Regular cardiac myocyte (primary cell): Measurements from ENCODE around the gene KRT28. TPM values are rescaled to one million over a fixed set of nuclear protein-coding genes. Genes with fewer than 3 reads are reported as not detected.

Source experiments
- total RNA-seq: library from RNA; depleted of rRNA; stranded (reverse); fragments of >200 nt; gene quantifications from 2 replicates; pipeline ENCODE4 v1.2.3, GENCODE V29; 2014

KRT28 gene, protein sequence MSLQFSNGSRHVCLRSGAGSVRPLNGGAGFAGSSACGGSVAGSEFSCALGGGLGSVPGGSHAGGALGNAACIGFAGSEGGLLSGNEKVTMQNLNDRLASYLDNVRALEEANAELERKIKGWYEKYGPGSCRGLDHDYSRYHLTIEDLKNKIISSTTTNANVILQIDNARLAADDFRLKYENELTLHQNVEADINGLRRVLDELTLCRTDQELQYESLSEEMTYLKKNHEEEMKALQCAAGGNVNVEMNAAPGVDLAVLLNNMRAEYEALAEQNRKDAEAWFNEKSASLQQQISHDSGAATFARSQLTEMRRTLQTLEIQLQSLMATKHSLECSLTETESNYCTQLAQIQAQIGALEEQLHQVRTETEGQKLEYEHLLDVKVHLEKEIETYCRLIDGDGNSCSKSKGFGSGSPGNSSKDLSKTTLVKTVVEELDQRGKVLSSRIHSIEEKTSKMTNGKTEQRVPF
- total RNA-seq, result not detected in 2 replicates

DNA sequence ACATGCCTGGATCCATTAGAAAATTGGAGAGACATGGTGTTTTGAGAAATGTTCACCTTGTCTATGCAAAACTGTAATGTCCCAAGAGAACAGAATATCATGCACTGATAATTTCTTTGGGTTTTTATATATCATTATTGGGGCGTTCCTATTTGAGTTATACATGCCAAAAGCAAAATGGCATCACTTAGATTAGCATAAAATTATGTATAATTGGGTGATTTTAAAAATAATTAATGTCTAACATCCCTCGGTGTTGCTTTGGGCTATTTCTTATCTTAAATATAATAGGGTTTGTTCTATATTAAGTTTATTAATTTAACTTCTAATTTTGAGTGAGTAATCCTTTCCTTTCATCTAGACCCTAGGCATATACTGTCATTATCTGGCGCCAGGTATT, at the start of gene KRT28:
Gene KRT28 (minus strand): TSS at position 101 of the 400 bp plus-strand sequence. CDS start 66 bp downstream, at position 35.

DNA sequence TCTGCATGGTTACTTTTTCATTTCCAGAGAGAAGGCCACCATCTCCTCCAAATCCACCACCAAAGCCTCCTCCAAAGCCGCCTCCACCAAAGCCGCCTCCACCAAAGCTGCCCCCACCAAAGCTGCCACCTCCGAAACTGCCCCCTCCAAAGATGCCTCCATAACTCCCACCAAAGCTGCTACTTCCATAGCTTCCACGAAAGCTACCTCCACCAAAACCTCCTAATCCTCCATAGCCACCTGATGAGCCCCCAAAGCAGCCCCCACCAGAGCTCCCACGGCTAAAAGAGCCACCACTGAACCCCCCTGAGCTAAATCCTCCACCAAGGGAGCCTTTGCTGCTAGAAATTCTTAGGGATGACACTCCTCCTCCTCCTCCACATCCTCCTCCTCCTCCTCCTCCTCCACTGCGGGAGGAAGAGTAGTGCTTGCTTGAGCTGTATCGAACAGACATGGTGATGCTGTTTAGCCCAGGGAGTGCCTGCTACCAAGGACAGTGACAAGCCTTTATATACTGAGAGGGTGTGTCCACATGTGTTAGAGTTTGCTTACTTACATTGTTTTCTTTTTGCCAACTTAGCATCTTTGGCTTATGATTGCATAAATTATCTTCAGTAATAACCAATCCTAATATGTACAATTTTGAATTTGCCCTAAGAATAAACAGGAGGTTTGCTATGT, 22.5 kb upstream of the KRT28 start, which contains the start of gene KRT10:
Gene KRT10 (minus strand): TSS at position 483 of the 681 bp plus-strand sequence. CDS start 29 bp downstream, at position 454.

DNA sequence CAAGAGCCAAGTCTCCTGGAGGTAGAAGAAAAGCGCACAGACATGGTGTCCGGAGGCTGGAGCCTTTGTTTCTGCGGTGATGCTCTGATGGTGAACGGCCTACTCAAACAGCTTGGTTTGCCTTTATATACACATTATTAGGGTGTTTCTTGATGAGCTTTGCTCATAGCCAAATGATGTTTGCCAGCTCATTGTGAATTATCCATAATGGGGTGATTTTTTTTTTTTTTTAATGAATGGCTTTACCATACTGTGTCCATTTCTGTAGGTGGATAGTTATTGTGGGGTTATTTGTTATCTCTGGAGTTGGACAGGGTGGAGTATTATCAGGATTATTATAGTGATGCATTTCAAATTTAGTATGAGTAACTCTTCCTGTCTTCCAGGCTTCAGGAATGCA, 17.3 kb downstream of the KRT28 start, which contains the start of gene KRT27:
Gene KRT27 (minus strand): TSS at position 101 of the 400 bp plus-strand sequence. CDS start 57 bp downstream, at position 44.

DNA sequence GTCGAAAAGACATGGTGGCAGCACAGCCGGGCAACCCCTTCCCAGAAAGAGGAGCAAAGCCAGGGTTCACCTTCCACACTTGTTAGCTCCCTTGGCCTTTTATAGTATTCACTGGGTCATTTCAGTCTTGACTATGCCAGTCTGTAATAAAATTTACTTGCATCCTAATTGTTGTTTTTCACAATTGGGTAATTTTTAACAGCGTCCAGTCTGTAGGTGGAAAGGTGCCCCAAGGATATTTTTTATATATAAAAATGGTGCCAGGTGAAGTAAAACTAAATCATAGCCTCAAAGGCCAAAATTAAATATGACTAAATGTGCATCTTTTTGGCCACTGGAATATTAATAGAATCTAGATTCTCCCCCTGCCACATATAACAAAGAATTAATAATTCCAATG, 27.7 kb downstream of the KRT28 start, which contains the start of gene KRT26:
Gene KRT26 (minus strand): TSS at position 101 of the 400 bp plus-strand sequence. CDS start 88 bp downstream, at position 13.

DNA sequence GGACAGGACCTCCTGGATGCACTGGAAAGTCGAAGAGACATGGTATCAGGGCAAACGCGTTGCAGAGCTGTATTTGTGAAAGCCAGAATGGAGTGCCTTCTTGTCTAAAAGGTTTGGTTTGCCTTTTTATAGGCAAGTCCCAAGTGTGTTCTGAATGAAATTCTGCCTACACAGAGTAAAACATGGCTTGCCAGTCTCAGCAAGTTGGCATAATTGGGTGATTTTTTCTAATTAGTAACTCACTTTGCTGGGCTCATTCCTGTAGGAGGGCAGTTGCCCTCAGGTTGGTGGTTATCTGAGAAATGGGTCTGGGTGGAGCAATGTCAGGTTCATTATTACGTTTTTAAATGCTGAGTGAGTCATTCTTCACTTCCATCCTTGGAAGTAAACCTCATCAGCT, 44.5 kb downstream of the KRT28 start, which contains the start of gene KRT25:
Gene KRT25 (minus strand): TSS at position 101 of the 400 bp plus-strand sequence. CDS start 60 bp downstream, at position 41.

Other genes starting within 250 kb of the KRT28 start
- gene CCR7, start 234.5 kb downstream of the KRT28 start, total RNA-seq, result under 0.01 and 0.28 TPM in 2 replicates
- 53.6 and 90.5 TPM in 2 replicates for gene SMARCE1, start 152.1 kb downstream of the KRT28 start, total RNA-seq
- under 0.01 TPM in 1 of 2 replicates, not detected in the other for gene KRT222, start 134.8 kb downstream of the KRT28 start, total RNA-seq
- not detected in 2 replicates for gene KRT24, start 96.2 kb downstream of the KRT28 start, total RNA-seq
- gene KRT25, start 44.6 kb downstream of the KRT28 start, total RNA-seq, result not detected in 2 replicates
- not detected in 2 replicates for gene KRT26, start 27.8 kb downstream of the KRT28 start, total RNA-seq
- not detected in 2 replicates for gene KRT27, start 17.4 kb downstream of the KRT28 start, total RNA-seq
- gene KRT10, start 22.7 kb upstream of the KRT28 start, total RNA-seq, result 3.9 and 8.8 TPM in 2 replicates
- gene KRT12, start 67.3 kb upstream of the KRT28 start, total RNA-seq, result not detected in 2 replicates
- not detected in 2 replicates for gene KRT20, start 85.3 kb upstream of the KRT28 start, total RNA-seq
- gene KRT23, start 137.7 kb upstream of the KRT28 start, total RNA-seq, result under 0.01 TPM in 1 of 2 replicates, not detected in the other
- gene KRT39, start 167.0 kb upstream of the KRT28 start, total RNA-seq, result 0.28 TPM in 1 of 2 replicates, not detected in the other
- gene KRT40, start 184.4 kb upstream of the KRT28 start, total RNA-seq, result not detected in 2 replicates
- gene KRTAP3-3, start 194.2 kb upstream of the KRT28 start, total RNA-seq, result not detected in 2 replicates
- gene KRTAP3-2, start 199.9 kb upstream of the KRT28 start, total RNA-seq, result not detected in 2 replicates
- not detected in 2 replicates for gene KRTAP3-1, start 209.2 kb upstream of the KRT28 start, total RNA-seq
- 1.9 and 5.1 TPM in 2 replicates for gene KRTAP1-5, start 227.2 kb upstream of the KRT28 start, total RNA-seq
- not detected in 2 replicates for gene KRTAP1-4, start 230.2 kb upstream of the KRT28 start, total RNA-seq
- gene KRTAP1-3, start 234.9 kb upstream of the KRT28 start, total RNA-seq, result not detected in 2 replicates
- under 0.01 TPM in 1 of 2 replicates, not detected in the other for gene KRTAP1-1, start 241.5 kb upstream of the KRT28 start, total RNA-seq
- gene KRTAP2-1, start 247.4 kb upstream of the KRT28 start, total RNA-seq, result not detected in 2 replicates